Suprapubic skin (tissue), 4 donors: ENCODE data around the gene HLA-A. TPM values are rescaled to one million over a fixed set of nuclear protein-coding genes. Genes with fewer than 3 reads are reported as not detected.
A peak's percentile ranks its signal among the peaks of the same experiment; 100 is the strongest.

Experiments used
- DNase-seq, 2 donors: peaks; one replicate each; pipeline ENCODE4 v3.0.0-alpha.2; 2019; ENCODE audit warnings: low spot score in 2 of 2
- H3K27ac ChIP-seq: fragments of 200-600 bp; sonication (generic); one replicate; pipeline ENCODE4 v1.5.1; 2019
- H3K27me3 ChIP-seq: fragments of 200-600 bp; sonication (generic); one replicate; pipeline ENCODE4 v1.5.1; 2019
- H3K36me3 ChIP-seq: fragments of 200-600 bp; sonication (generic); one replicate; pipeline ENCODE4 v1.5.1; 2019
- H3K4me1 ChIP-seq: fragments of 200-600 bp; sonication (generic); one replicate; pipeline ENCODE4 v1.5.1; 2019
- H3K4me3 ChIP-seq: fragments of 200-600 bp; sonication (generic); one replicate; pipeline ENCODE4 v1.5.1; 2019; ENCODE audit warnings: mild to moderate bottlenecking
- H3K9me3 ChIP-seq: fragments of 200-600 bp; sonication (generic); one replicate; pipeline ENCODE4 v1.5.1; 2019
- EP300 ChIP-seq: sonication (generic); formaldehyde crosslinking; IDR thresholded peaks from one replicate; pipeline ENCODE4 v1.6.1; 2017; ENCODE audit warnings: antibody characterized with exemption
- POLR2A ChIP-seq, 2 donors: fragments of 450-650 bp; IDR thresholded peaks; one replicate each; pipeline ENCODE4 v1.6.1; 2017; ENCODE audit warnings: antibody characterized with exemption in 2 of 2, mild to moderate bottlenecking in 2 of 2, moderate library complexity in 2 of 2
- POLR2AphosphoS5 ChIP-seq, 3 donors: sonication (generic); formaldehyde crosslinking; IDR thresholded peaks; one replicate each; pipeline ENCODE4 v1.6.1; 2017; ENCODE audit warnings: antibody characterized with exemption in 3 of 3
- WGBS: methylation state at CpG from one replicate; pipeline ENCODE4 v1.1.5; 2018; 5-methylcytosine and 5-hydroxymethylcytosine counted together
- total RNA-seq, 4 donors: library from RNA; depleted of rRNA; stranded (reverse); fragments of >200 nt; gene quantifications; one replicate each; pipeline ENCODE4 v1.1.0, GENCODE V29; 2016
- TF ChIP-seq, protein P1 (sequence below), 2 donors: fragments of 200-600 bp in 1 of 2; fragments of 450-650 bp in 1 of 2; sonication (generic) in 1 of 2; IDR thresholded peaks; one replicate each; pipeline ENCODE4 v1.5.1; 2016 to 2019; ENCODE audit warnings: antibody characterized with exemption in 2 of 2, mild to moderate bottlenecking in 1 of 2, moderate library complexity in 1 of 2

HLA-A gene
- 100 to 1,000 TPM; 455 to 546 (median 499) TPM for total RNA-seq

- DNase-seq, result peak; percentile 98
- peak within 1 kb of the TSS; percentile 65 for H3K4me3 ChIP-seq
- H3K4me1 ChIP-seq, result peaks cover 11% of the 10 kb centered on the region
- WGBS, result 0% methylated on average over 31 of the region's 68 CpGs
- H3K36me3 ChIP-seq, result peaks cover 11% of the 10 kb centered on the region
- no peaks in the 10 kb centered on the region for H3K27me3 ChIP-seq
- H3K9me3 ChIP-seq, result no peaks in the 10 kb centered on the region
- TF ChIP-seq POLR2A (IDR thresholded peaks at IDR 0.05), result peak; percentile 85 to 94
- TF ChIP-seq EP300, result no peak
- peak in 2 of 3 donors; percentile 48 to 66 for TF ChIP-seq POLR2AphosphoS5 (IDR thresholded peaks at IDR 0.05)
- peak within 1 kb of the TSS; percentile 87 for H3K27ac ChIP-seq
Measured at GRCh38 chr6:29942275-29943052, at the start of gene HLA-A. TSS of gene HLA-A (plus strand) at chr6:29942532. CDS start at chr6:29942554, 22 bp downstream.

DNA sequence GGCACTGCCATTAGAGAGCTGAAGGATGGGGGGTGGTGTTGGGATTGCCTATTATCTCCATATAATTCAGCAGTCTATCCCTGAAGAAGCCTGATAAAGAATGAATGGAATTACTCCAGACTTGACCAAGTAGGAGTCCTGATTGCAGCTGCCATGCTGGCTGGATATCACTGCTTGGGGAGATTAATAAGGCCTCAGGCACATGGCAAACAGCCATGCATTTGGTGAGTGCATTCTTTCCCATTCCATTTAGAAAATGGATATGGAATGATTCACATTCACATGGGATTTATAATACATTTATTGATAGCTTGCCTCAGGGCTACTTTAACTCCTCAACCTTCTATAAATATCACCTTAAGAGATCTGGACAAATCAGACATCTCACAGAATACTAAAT, 49.6 kb upstream of the HLA-A start:
- H3K27ac ChIP-seq, result no peak overlapping the region
- H3K9me3 ChIP-seq, result no peaks in the 10 kb centered on the region
- TF ChIP-seq EP300, result no peak
- no peak for DNase-seq
- no peaks in the 10 kb centered on the region for H3K27me3 ChIP-seq
- H3K4me3 ChIP-seq, result no peak overlapping the region
- no peaks in the 10 kb centered on the region for H3K36me3 ChIP-seq
- H3K4me1 ChIP-seq, result no peaks in the 10 kb centered on the region

GRCh38 chr6:29899281-29899680, 43.1 kb upstream of the HLA-A start:
- TF ChIP-seq POLR2AphosphoS5 (IDR thresholded peaks at IDR 0.05) (no peak), EP300 (no peak), POLR2A (IDR thresholded peaks at IDR 0.05) (no peak)
- TF ChIP-seq, protein P1, sequence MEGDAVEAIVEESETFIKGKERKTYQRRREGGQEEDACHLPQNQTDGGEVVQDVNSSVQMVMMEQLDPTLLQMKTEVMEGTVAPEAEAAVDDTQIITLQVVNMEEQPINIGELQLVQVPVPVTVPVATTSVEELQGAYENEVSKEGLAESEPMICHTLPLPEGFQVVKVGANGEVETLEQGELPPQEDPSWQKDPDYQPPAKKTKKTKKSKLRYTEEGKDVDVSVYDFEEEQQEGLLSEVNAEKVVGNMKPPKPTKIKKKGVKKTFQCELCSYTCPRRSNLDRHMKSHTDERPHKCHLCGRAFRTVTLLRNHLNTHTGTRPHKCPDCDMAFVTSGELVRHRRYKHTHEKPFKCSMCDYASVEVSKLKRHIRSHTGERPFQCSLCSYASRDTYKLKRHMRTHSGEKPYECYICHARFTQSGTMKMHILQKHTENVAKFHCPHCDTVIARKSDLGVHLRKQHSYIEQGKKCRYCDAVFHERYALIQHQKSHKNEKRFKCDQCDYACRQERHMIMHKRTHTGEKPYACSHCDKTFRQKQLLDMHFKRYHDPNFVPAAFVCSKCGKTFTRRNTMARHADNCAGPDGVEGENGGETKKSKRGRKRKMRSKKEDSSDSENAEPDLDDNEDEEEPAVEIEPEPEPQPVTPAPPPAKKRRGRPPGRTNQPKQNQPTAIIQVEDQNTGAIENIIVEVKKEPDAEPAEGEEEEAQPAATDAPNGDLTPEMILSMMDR (IDR thresholded peaks at IDR 0.05), result no peak
- Histone ChIP-seq H3K9me3 (no peaks in the 10 kb centered on the region), H3K36me3 (no peaks in the 10 kb centered on the region), H3K27me3 (no peaks in the 10 kb centered on the region), H3K4me1 (no peaks in the 10 kb centered on the region), H3K4me3 (no peak overlapping the region), H3K27ac (no peak overlapping the region)
- no peak for DNase-seq
- no CpG with 5 or more reads among the region's 3 CpGs for WGBS

GRCh38 chr6:29905286-29905685, 37.0 kb upstream of the HLA-A start:
- no peak for DNase-seq
- Histone ChIP-seq H3K27me3 (no peaks in the 10 kb centered on the region), H3K9me3 (no peaks in the 10 kb centered on the region), H3K27ac (no peak overlapping the region), H3K4me3 (no peak overlapping the region), H3K4me1 (no peaks in the 10 kb centered on the region), H3K36me3 (no peaks in the 10 kb centered on the region)
- no CpG with 5 or more reads among the region's 4 CpGs for WGBS
- no peak for TF ChIP-seq EP300
- no peak for TF ChIP-seq POLR2AphosphoS5 (IDR thresholded peaks at IDR 0.05)
- TF ChIP-seq, protein P1 (IDR thresholded peaks at IDR 0.05), result no peak
- TF ChIP-seq POLR2A (IDR thresholded peaks at IDR 0.05), result no peak

GRCh38 chr6:29907637-29908340, 34.5 kb upstream of the HLA-A start:
- Histone ChIP-seq H3K9me3 (no peaks in the 10 kb centered on the region), H3K4me3 (no peak overlapping the region), H3K36me3 (no peaks in the 10 kb centered on the region), H3K27me3 (no peaks in the 10 kb centered on the region), H3K4me1 (no peaks in the 10 kb centered on the region), H3K27ac (no peak overlapping the region)
- WGBS, result no CpG with 5 or more reads among the region's 6 CpGs
- TF ChIP-seq EP300 (no peak), POLR2A (IDR thresholded peaks at IDR 0.05) (no peak), POLR2AphosphoS5 (IDR thresholded peaks at IDR 0.05) (no peak)
- TF ChIP-seq, protein P1 (IDR thresholded peaks at IDR 0.05), result no peak
- DNase-seq, result no peak

DNA sequence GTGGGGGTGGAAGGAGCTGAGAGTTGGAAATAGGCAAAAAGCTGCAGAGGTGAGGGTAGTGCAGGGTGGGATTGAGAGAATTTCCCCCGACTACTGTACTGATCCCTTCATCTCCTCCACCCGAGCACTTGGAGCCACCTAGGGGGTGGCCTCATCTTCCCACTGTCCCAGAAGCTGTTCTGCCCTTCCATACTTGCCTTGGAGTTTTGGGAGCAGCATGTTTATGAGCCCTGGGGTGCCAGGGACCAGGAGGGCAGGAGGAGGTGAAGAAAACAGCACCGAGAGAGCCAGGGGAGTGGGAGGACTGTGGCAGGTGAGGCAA, 34.0 kb upstream of the HLA-A start:
- Histone ChIP-seq H3K9me3 (no peaks in the 10 kb centered on the region), H3K27ac (no peak overlapping the region), H3K4me1 (no peaks in the 10 kb centered on the region), H3K27me3 (no peaks in the 10 kb centered on the region), H3K4me3 (no peak overlapping the region), H3K36me3 (no peaks in the 10 kb centered on the region)
- TF ChIP-seq EP300 (no peak), POLR2A (IDR thresholded peaks at IDR 0.05) (no peak), POLR2AphosphoS5 (IDR thresholded peaks at IDR 0.05) (no peak)
- TF ChIP-seq, protein P1 (IDR thresholded peaks at IDR 0.05), result no peak
- WGBS, result no CpG with 5 or more reads among the region's 3 CpGs
- DNase-seq, result no peak
